Adrenal gland (tissue), 19 donors: Measurements from ENCODE around the gene JTB. TPM values are rescaled to one million over a fixed set of nuclear protein-coding genes. Genes with fewer than 3 reads are reported as not detected.
A peak's percentile ranks its signal among the peaks of the same experiment; 100 is the strongest.

Experiments
- DNase-seq, 7 donors: peaks; one replicate each; pipeline ENCODE4 v3.0.0-alpha.2; 2019 to 2020
- H3K27ac ChIP-seq, 5 donors: fragments of 200-600 bp; sonication (generic) in 4 of 5; 1 replicate in 3 of 5; 2 replicates in 2 of 5; pipeline versions ENCODE4 v1.5.1 to v1.8.0; 2016 to 2020; ENCODE audit warnings: mild to moderate bottlenecking in 1 of 5
- H3K27me3 ChIP-seq: fragments of 200-600 bp; 2 replicates; pipeline ENCODE4 v1.8.0; 2021
- H3K36me3 ChIP-seq, 2 donors: fragments of 200-600 bp; replicated peaks in 1 of 2; 1 replicate in 1 of 2; 2 replicates in 1 of 2; pipeline versions ENCODE4 v1.5.1 to v1.8.0; 2018 to 2022
- H3K4me1 ChIP-seq, 2 donors: fragments of 200-600 bp; replicated peaks in 1 of 2; 1 replicate in 1 of 2; 2 replicates in 1 of 2; pipeline versions ENCODE4 v1.5.1 to v1.8.0; 2018 to 2021
- H3K4me3 ChIP-seq, 4 donors: fragments of 200-600 bp; sonication (generic) in 3 of 4; one replicate each; pipeline ENCODE4 v1.5.1; 2016 to 2018
- H3K9me3 ChIP-seq, 3 donors: fragments of 200-600 bp; sonication (generic) in 1 of 3; replicated peaks in 1 of 3; 1 replicate in 2 of 3; 2 replicates in 1 of 3; pipeline versions ENCODE4 v1.5.1 to v1.8.0; 2016 to 2021
- POLR2A ChIP-seq, 2 donors: fragments of 450-650 bp; IDR thresholded peaks; one replicate each; pipeline ENCODE4 v1.6.1; 2017; ENCODE audit warnings: antibody characterized with exemption in 2 of 2, mild to moderate bottlenecking in 2 of 2, moderate library complexity in 1 of 2
- WGBS, 4 donors: extraction: QIAGEN DNeasy Blood & Tissue Kit in 2 of 4; methylation state at CpG; one replicate each; pipeline versions ENCODE4 v1.1.5 to v1.1.7; 2013 to 2017; 5-methylcytosine and 5-hydroxymethylcytosine counted together
- intact Hi-C, 2 donors: fragments of 100-400 bp; cut with DNase I; formaldehyde crosslinking; loops; one replicate each; pipeline versions ENCODE4 v1.14.1 to v1.15.0; 2022 to 2023
- long read RNA-seq, 10 donors: library from polyadenylated mRNA in 3 of 10; unstranded in 2 of 10; stranded (forward) in 1 of 10; transcript quantifications; one replicate each; pipeline ENCODE4 v2.0.0 and lab custom pipeline, GENCODE V29; 2021 to 2026
- polyA plus RNA-seq, 3 donors: library from polyadenylated mRNA; stranded (reverse); fragments of 200-250 nt in 2 of 3; fragments of 350-450 nt in 1 of 3; fragmentation: Illumina TruSeq in 1 of 3; extraction: RNeasy Lipid Tissue Mini Kit (QIAGEN cat#74804) in 1 of 3; gene quantifications; one replicate each; pipeline ENCODE4 v1.2.3, GENCODE V29; 2013 to 2014
- total RNA-seq, 9 donors: library from RNA; depleted of rRNA in 4 of 9; stranded (reverse); fragments of >200 nt in 4 of 9; fragments of 120-200 nt in 1 of 9; fragmentation: NEBNext Ultra II Directional in 1 of 9; extraction: Animal tissue kit (Norgen Biotek cat#: 25700) in 1 of 9; gene quantifications; one replicate each; pipeline versions ENCODE4 v1.1.0 to v1.2.4, GENCODE V29; 2013 to 2023
- TF ChIP-seq, protein P1 (sequence below), 6 experiments: fragments of 450-650 bp in 4 of 6; fragments of 200-600 bp in 2 of 6; sonication (generic) in 1 of 6; IDR thresholded peaks; 1 replicate in 5 of 6; 2 replicates in 1 of 6; pipeline versions ENCODE4 v1.5.1 to v1.8.0; 2016 to 2021; ENCODE audit warnings: antibody characterized with exemption in 6 of 6, mild to moderate bottlenecking in 2 of 6, moderate library complexity in 1 of 6
- donor health status: healthy with polysubstance abuse.
- donor health status: Bipolar disorder and iron deficiency.
- donor health status: DM: yes; HTN: yes; CAD: no.
- donor health status: DM: no; HTN: no; CAD: no.
- donor health status: DM: no; HTN: no; CAD: no.
- donor health status: DM: yes; HTN: yes; CAD: no.

Gene JTB
- 100 to 1,000 TPM; 103 to 327 (median 141) TPM for total RNA-seq
- polyA plus RNA-seq = 100 to 1,000 TPM in 2 of 3 donors, 10 to 100 TPM in 1; 68.3 to 144 (median 140) TPM
- long read RNA-seq, donor 1, transcript JTB-201 (5 exons, 1,287 nt) = major isoform, 55 of 55 reads
- long read RNA-seq, donor 1, partial matches to known transcripts = 0 of 55 reads
- long read RNA-seq, donor 1, other reads (novel, unspliced or antisense) = 0 of 55 reads
- long read RNA-seq, donor 2, transcript JTB-201 (5 exons, 1,287 nt) = major isoform, 35 of 38 reads
- long read RNA-seq, donor 2, partial matches to known transcripts = 0 of 38 reads
- long read RNA-seq, donor 2, other reads (novel, unspliced or antisense) = 0 of 38 reads
- long read RNA-seq, donor 3, transcript JTB-201 (5 exons, 1,287 nt) = major isoform, 41 of 41 reads
- long read RNA-seq, donor 3, partial matches to known transcripts = 0 of 41 reads
- long read RNA-seq, donor 3, other reads (novel, unspliced or antisense) = 0 of 41 reads
- long read RNA-seq, donor 4, transcript JTB-201 (5 exons, 1,287 nt) = major isoform, 90 of 99 reads
- long read RNA-seq, donor 4, partial matches to known transcripts = 5 of 99 reads
- long read RNA-seq, donor 4, other reads (novel, unspliced or antisense) = 4 of 99 reads
- long read RNA-seq, donor 5, transcript JTB-201 (5 exons, 1,287 nt) = major isoform, 128 of 153 reads
- long read RNA-seq, donor 5, transcript JTB-203 (4 exons, 1,216 nt) = minor isoform, 9 of 153 reads
- long read RNA-seq, donor 5, partial matches to known transcripts = 6 of 153 reads
- long read RNA-seq, donor 5, other reads (novel, unspliced or antisense) = 10 of 153 reads
- long read RNA-seq, donor 6, transcript JTB-201 (5 exons, 1,287 nt) = major isoform, 37 of 46 reads
- long read RNA-seq, donor 6, partial matches to known transcripts = 1 of 46 reads
- long read RNA-seq, donor 6, other reads (novel, unspliced or antisense) = 8 of 46 reads
- long read RNA-seq, donor 7, transcript JTB-201 (5 exons, 1,287 nt) = major isoform, 35 of 35 reads
- long read RNA-seq, donor 7, partial matches to known transcripts = 0 of 35 reads
- long read RNA-seq, donor 7, other reads (novel, unspliced or antisense) = 0 of 35 reads
- long read RNA-seq, donor 8, transcript JTB-201 (5 exons, 1,287 nt) = major isoform, 67 of 68 reads
- long read RNA-seq, donor 8, partial matches to known transcripts = 0 of 68 reads
- long read RNA-seq, donor 8, other reads (novel, unspliced or antisense) = 0 of 68 reads
- long read RNA-seq, donor 9, transcript JTB-201 (5 exons, 1,287 nt) = major isoform, 36 of 37 reads
- long read RNA-seq, donor 9, partial matches to known transcripts = 0 of 37 reads
- long read RNA-seq, donor 9, other reads (novel, unspliced or antisense) = 0 of 37 reads
- long read RNA-seq, donor 10, transcript JTB-201 (5 exons, 1,287 nt) = major isoform, 28 of 28 reads
- long read RNA-seq, donor 10, partial matches to known transcripts = 0 of 28 reads
- long read RNA-seq, donor 10, other reads (novel, unspliced or antisense) = 0 of 28 reads

DNA sequence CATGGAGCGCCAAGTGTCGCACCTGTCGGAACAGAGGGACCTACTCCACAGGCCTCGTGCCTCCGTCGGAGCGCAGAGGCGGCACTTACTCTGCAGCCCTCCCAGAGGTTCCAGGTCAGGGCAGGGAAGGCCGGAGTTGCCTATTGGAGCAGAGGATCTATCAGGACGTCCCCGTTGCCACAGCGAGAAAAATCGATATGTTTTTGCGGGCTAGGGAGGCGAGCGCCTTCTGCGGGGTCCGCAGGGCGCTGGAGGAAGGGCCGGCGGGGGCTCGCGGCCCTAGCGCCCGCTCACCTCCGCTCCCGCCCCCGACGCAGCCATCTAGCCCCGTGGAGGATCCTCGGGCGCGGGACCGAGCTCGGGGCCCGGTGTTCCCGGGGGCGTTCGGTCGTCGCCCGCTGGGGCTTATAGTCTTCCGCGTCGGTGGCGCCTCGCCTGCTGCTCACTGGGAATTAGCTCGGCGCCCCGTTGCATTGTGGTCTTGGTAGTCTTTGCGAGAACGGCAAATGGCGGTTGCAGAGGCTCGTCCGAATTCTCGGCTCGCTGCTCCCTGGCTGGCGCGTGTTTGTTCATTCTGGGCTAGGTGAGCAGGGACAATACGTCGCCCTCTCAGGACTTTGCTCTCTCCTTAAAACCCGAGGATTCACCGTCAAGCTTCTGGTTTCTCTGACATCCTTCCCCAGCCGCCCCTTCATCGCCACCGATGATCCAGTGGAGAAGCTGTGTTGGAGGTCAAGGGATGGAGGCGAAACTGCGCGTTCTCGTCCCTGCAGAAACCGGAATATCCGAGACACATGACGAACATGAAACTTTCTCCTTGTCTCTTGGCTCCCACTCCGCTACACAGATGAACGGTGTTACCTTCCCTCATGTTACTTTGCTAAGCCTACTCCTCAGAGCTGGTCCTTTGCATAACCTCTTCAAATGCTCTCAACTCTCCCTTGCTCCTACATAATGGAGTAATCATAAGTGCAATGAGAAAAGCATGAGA lies at the start of gene JTB:
Gene JTB, minus strand, starts transcription at position 425 of the 991 bp plus-strand sequence. Its CDS starts 422 bp downstream, at position 3.
- 0 to 1% (median 0%) methylated on average over 40 to 75 of the region's 75 CpGs for WGBS, 4 donors
- Histone ChIP-seq H3K36me3 (peaks cover 0 to 45% of the 10 kb centered on the region in 2 donors), H3K4me1 (peaks cover 17 to 18% of the 10 kb centered on the region in 2 donors), H3K27me3 (no peaks in the 10 kb centered on the region), H3K27ac (peak within 1 kb of the TSS; percentile 34 to 93 (median 90)), H3K4me3 (peak within 1 kb of the TSS; percentile 52 to 87 (median 78)), H3K9me3 (no peaks in the 10 kb centered on the region)
- peak; percentile 88 to 96 (median 92) for DNase-seq
- peak; percentile 82 to 84 for TF ChIP-seq POLR2A (IDR thresholded peaks at IDR 0.05)
- TF ChIP-seq, protein P1, sequence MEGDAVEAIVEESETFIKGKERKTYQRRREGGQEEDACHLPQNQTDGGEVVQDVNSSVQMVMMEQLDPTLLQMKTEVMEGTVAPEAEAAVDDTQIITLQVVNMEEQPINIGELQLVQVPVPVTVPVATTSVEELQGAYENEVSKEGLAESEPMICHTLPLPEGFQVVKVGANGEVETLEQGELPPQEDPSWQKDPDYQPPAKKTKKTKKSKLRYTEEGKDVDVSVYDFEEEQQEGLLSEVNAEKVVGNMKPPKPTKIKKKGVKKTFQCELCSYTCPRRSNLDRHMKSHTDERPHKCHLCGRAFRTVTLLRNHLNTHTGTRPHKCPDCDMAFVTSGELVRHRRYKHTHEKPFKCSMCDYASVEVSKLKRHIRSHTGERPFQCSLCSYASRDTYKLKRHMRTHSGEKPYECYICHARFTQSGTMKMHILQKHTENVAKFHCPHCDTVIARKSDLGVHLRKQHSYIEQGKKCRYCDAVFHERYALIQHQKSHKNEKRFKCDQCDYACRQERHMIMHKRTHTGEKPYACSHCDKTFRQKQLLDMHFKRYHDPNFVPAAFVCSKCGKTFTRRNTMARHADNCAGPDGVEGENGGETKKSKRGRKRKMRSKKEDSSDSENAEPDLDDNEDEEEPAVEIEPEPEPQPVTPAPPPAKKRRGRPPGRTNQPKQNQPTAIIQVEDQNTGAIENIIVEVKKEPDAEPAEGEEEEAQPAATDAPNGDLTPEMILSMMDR (IDR thresholded peaks at IDR 0.05) = peak in 1 of 6 experiments; percentile 12
- intact Hi-C loops = no loop called here

DNA sequence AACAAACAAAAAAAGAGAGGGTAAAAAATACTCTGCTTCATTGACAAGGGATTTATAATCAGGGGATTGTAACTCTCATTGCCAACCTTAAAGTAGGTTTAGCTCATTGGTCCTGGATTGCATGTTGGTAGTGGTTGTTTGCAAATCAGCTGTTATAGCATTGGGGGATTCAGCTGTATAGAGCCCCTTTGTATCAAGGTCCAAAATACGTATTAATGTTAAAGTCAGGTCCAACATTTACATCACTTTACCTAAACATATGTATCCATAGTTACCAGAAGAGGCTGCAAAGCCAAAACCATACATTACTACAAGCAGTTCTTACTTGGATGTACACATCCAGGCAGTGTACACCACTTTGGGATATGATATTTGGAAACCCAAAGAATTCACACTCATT lies 42.5 kb upstream of the JTB start:
- H3K9me3 ChIP-seq = no peaks in the 10 kb centered on the region
- H3K27ac ChIP-seq = no peak overlapping the region
- DNase-seq = no peak
- no peaks in the 10 kb centered on the region for H3K4me1 ChIP-seq
- no peaks in the 10 kb centered on the region for H3K36me3 ChIP-seq
- 83 to 94% (median 89%) methylated on average over 1 of the region's 1 CpG for WGBS, 4 donors
- no peaks in the 10 kb centered on the region for H3K27me3 ChIP-seq
- intact Hi-C loops = loop anchor here in 1 of 2 donors (10.0 kb wide), 1 partner anchor 125 kb away; no protein-coding TSS in a partner anchor
- TF ChIP-seq, protein P1 (IDR thresholded peaks at IDR 0.05) = no peak
- TF ChIP-seq POLR2A (IDR thresholded peaks at IDR 0.05) = no peak
- H3K4me3 ChIP-seq = no peak overlapping the region

DNA sequence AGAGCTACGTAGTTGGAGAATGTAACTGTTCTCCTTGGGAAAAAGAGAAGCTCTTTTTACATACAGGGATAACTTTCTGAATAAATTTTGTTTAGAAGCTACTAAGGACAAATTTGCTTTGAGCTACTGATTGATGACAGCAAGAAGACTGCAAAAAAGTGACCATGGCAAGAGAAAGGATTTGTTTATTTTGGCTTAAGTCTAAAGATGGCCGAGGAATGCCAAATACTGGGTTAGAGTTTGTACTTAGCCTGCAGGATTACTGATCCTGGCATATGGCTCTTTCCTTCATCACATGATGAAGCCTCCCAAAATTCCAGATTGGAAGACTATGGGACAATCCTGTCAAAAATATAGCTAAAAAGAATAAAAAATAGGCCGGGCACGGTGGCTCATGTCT lies 41.8 kb upstream of the JTB start:
- DNase-seq = no peak
- Histone ChIP-seq H3K36me3 (no peaks in the 10 kb centered on the region), H3K27me3 (no peaks in the 10 kb centered on the region), H3K4me1 (no peaks in the 10 kb centered on the region), H3K9me3 (no peaks in the 10 kb centered on the region), H3K27ac (no peak overlapping the region), H3K4me3 (no peak overlapping the region)
- TF ChIP-seq, protein P1 (IDR thresholded peaks at IDR 0.05) = no peak
- TF ChIP-seq POLR2A (IDR thresholded peaks at IDR 0.05) = no peak
- intact Hi-C loops = loop anchor here in 1 of 2 donors (10.0 kb wide), 1 partner anchor 126 kb away; no protein-coding TSS in a partner anchor
- whole genome bisulfite sequencing, 4 donors = 44 to 62% (median 56%) methylated on average over 4 of the region's 4 CpGs
